Ascending aorta (tissue), 2 donors: Measurements from ENCODE around the gene TRPM6. TPM values are rescaled to one million over a fixed set of nuclear protein-coding genes. Genes with fewer than 3 reads are reported as not detected.

Experiments
- DNase-seq, 2 donors: peaks; one replicate each; pipeline ENCODE4 v3.0.0-alpha.2; 2019; ENCODE audit warnings: low spot score in 2 of 2
- H3K27ac ChIP-seq, 2 donors: fragments of 200-600 bp; sonication (generic); one replicate each; pipeline ENCODE4 v1.5.1; 2016 to 2017; ENCODE audit warnings: mild to moderate bottlenecking in 1 of 2
- H3K27me3 ChIP-seq: fragments of 200-600 bp; sonication (generic); one replicate; pipeline ENCODE4 v1.5.1; 2017
- H3K36me3 ChIP-seq, 2 donors: fragments of 200-600 bp; sonication (generic); one replicate each; pipeline ENCODE4 v1.5.1; 2016
- H3K4me1 ChIP-seq, 2 donors: fragments of 200-600 bp; sonication (generic); one replicate each; pipeline ENCODE4 v1.5.1; 2016 to 2017; ENCODE audit warnings: mild to moderate bottlenecking in 1 of 2
- H3K4me3 ChIP-seq, 2 donors: fragments of 200-600 bp; sonication (generic); one replicate each; pipeline ENCODE4 v1.5.1; 2016 to 2017; ENCODE audit warnings: mild to moderate bottlenecking in 1 of 2
- H3K9me3 ChIP-seq, 2 donors: fragments of 200-600 bp; sonication (generic); one replicate each; pipeline ENCODE4 v1.5.1; 2016
- CTCF ChIP-seq, 3 experiments: fragments of 200-600 bp in 2 of 3; fragments of 450-650 bp in 1 of 3; sonication (generic) in 2 of 3; IDR thresholded peaks; one replicate each; pipeline ENCODE4 v1.5.1; 2016 to 2019; ENCODE audit warnings: antibody characterized with exemption in 3 of 3, mild to moderate bottlenecking in 1 of 3, moderate library complexity in 1 of 3
- intact Hi-C: fragments of 100-400 bp; cut with DNase I; formaldehyde crosslinking; loops from one replicate; pipeline ENCODE4 v1.15.1; 2023
- total RNA-seq: library from RNA; depleted of rRNA; stranded (reverse); fragments of >200 nt; gene quantifications from one replicate; pipeline ENCODE4 v1.1.0, GENCODE V29; 2016

TRPM6 gene
- total RNA-seq, 1 donor from 2014 or later = 0.96 TPM

GRCh38 chr9:74838351-74838750, 49.4 kb downstream of the TRPM6 start:
- intact Hi-C loops = no loop called here
- TF ChIP-seq CTCF (IDR thresholded peaks at IDR 0.05) = no peak
- no peaks in the 10 kb centered on the region for H3K4me1 ChIP-seq

GRCh38 chr9:74824654-74825053, 63.1 kb downstream of the TRPM6 start:
- Histone ChIP-seq H3K4me1 (no peaks in the 10 kb centered on the region), H3K27me3 (no peaks in the 10 kb centered on the region), H3K4me3 (no peak overlapping the region), H3K9me3 (no peaks in the 10 kb centered on the region), H3K27ac (no peak overlapping the region), H3K36me3 (no peaks in the 10 kb centered on the region)
- DNase-seq = no peak
- TF ChIP-seq CTCF (IDR thresholded peaks at IDR 0.05) = no peak
- intact Hi-C loops = no loop called here

More at GRCh38 chr9:74838351-74838750, 49.4 kb downstream of the TRPM6 start:
- no peaks in the 10 kb centered on the region for H3K36me3 ChIP-seq
- DNase-seq = no peak
- no peaks in the 10 kb centered on the region for H3K27me3 ChIP-seq
- H3K4me3 ChIP-seq = no peak overlapping the region
- no peaks in the 10 kb centered on the region for H3K9me3 ChIP-seq
- no peak overlapping the region for H3K27ac ChIP-seq

- Histone ChIP-seq H3K27me3 (no peaks in the 10 kb centered on the region), H3K27ac (no peak overlapping the region), H3K9me3 (no peaks in the 10 kb centered on the region), H3K4me1 (no peaks in the 10 kb centered on the region), H3K4me3 (no peak overlapping the region), H3K36me3 (no peaks in the 10 kb centered on the region)
- no peak for TF ChIP-seq CTCF (IDR thresholded peaks at IDR 0.05)
- DNase-seq = no peak
- intact Hi-C loops = no loop called here
Observed at GRCh38 chr9:74821636-74822035, 66.1 kb downstream of the TRPM6 start.

GRCh38 chr9:74817816-74818215, 69.9 kb downstream of the TRPM6 start:
- Histone ChIP-seq H3K4me1 (no peaks in the 10 kb centered on the region), H3K36me3 (no peaks in the 10 kb centered on the region), H3K27me3 (no peaks in the 10 kb centered on the region), H3K27ac (no peak overlapping the region), H3K4me3 (no peak overlapping the region), H3K9me3 (no peaks in the 10 kb centered on the region)
- no peak for DNase-seq
- intact Hi-C loops = no loop called here
- no peak for TF ChIP-seq CTCF (IDR thresholded peaks at IDR 0.05)

GRCh38 chr9:74817281-74817810, 70.4 kb downstream of the TRPM6 start:
- intact Hi-C loops = no loop called here
- no peak for TF ChIP-seq CTCF (IDR thresholded peaks at IDR 0.05)
- Histone ChIP-seq H3K4me3 (no peak overlapping the region), H3K27ac (no peak overlapping the region), H3K36me3 (no peaks in the 10 kb centered on the region), H3K9me3 (no peaks in the 10 kb centered on the region), H3K4me1 (no peaks in the 10 kb centered on the region), H3K27me3 (no peaks in the 10 kb centered on the region)
- DNase-seq = no peak

- Histone ChIP-seq H3K4me1 (no peaks in the 10 kb centered on the region), H3K27me3 (no peaks in the 10 kb centered on the region), H3K27ac (no peak overlapping the region), H3K9me3 (no peaks in the 10 kb centered on the region), H3K4me3 (no peak overlapping the region), H3K36me3 (no peaks in the 10 kb centered on the region)
- intact Hi-C loops = no loop called here
- TF ChIP-seq CTCF (IDR thresholded peaks at IDR 0.05) = no peak
- DNase-seq = no peak
Observed at GRCh38 chr9:74810200-74810599, 77.5 kb downstream of the TRPM6 start.
